ENCODE measurements around the gene CACNA1C.

The CACNA1C gene

GRCh38 chr12:2693980-2694610 lies 641.3 kb downstream of the CACNA1C start:
- TF ChIP-seq CTCF (IDR thresholded peaks at IDR 0.05; ENCODE audit: extremely low read depth, missing control alignments) = no peak
- no peak for DNase-seq (ENCODE audit: low spot score)

- TF ChIP-seq CTCF (IDR thresholded peaks at IDR 0.05; ENCODE audit: extremely low read depth, missing control alignments) = no peak
- DNase-seq (ENCODE audit: low spot score) = no peak
These were observed 643.3 kb downstream of the CACNA1C start for GRCh38 chr12:2696136-2696535.

- no peak for DNase-seq (ENCODE audit: low spot score)
- no peak for TF ChIP-seq CTCF (IDR thresholded peaks at IDR 0.05; ENCODE audit: extremely low read depth, missing control alignments)
These were observed 644.4 kb downstream of the CACNA1C start for GRCh38 chr12:2697057-2697800.

GRCh38 chr12:2698566-2698965 lies 645.8 kb downstream of the CACNA1C start:
- no peak for TF ChIP-seq CTCF (IDR thresholded peaks at IDR 0.05; ENCODE audit: extremely low read depth, missing control alignments)
- no peak for DNase-seq (ENCODE audit: low spot score)

- TF ChIP-seq CTCF (IDR thresholded peaks at IDR 0.05; ENCODE audit: extremely low read depth, missing control alignments) = no peak
- no peak for DNase-seq (ENCODE audit: low spot score)
These were observed 657.9 kb downstream of the CACNA1C start for GRCh38 chr12:2710701-2711100.

GRCh38 chr12:2719392-2719791 lies 666.6 kb downstream of the CACNA1C start:
- no peak for TF ChIP-seq CTCF (IDR thresholded peaks at IDR 0.05; ENCODE audit: extremely low read depth, missing control alignments)
- DNase-seq (ENCODE audit: low spot score) = no peak

- TF ChIP-seq CTCF (IDR thresholded peaks at IDR 0.05; ENCODE audit: extremely low read depth, missing control alignments) = no peak
- DNase-seq (ENCODE audit: low spot score) = no peak
These were observed 670.0 kb downstream of the CACNA1C start for GRCh38 chr12:2722806-2723205.

Data from GM20000 (cell line).